ENCODE results near the gene PRDM12.
A peak's percentile ranks its signal among the peaks of the same experiment; 100 is the strongest.

The PRDM12 gene

DNA sequence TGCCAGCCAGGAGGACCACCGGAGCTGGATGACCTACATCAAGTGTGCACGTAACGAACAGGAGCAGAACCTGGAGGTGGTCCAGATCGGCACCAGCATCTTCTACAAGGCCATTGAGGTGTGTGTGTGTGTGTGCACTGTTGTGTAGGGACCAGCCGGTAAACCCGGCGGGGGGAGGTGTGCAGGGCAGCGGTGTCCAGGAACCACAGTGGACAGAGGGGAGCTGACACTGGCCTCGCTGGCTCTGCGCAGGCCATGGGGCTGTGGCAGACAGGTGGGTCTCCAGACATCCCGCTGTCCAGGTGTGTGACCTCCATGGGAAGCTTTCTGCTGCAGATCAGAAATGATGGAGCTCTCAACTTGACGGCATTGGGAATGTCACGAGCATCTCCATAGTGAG lies 3.8 kb downstream of the PRDM12 start:
- TF ChIP-seq MYC (IDR thresholded peaks at IDR 0.05; ENCODE audit: low read depth, low read length) = no peak
- TF ChIP-seq, protein P1, sequence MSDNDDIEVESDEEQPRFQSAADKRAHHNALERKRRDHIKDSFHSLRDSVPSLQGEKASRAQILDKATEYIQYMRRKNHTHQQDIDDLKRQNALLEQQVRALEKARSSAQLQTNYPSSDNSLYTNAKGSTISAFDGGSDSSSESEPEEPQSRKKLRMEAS (IDR thresholded peaks at IDR 0.05; ENCODE audit: low read depth, low read length) = no peak
- TF ChIP-seq POLR2A (IDR thresholded peaks at IDR 0.05; ENCODE audit: extremely low read depth, insufficient read length) = no peak
- TF ChIP-seq, protein P2, sequence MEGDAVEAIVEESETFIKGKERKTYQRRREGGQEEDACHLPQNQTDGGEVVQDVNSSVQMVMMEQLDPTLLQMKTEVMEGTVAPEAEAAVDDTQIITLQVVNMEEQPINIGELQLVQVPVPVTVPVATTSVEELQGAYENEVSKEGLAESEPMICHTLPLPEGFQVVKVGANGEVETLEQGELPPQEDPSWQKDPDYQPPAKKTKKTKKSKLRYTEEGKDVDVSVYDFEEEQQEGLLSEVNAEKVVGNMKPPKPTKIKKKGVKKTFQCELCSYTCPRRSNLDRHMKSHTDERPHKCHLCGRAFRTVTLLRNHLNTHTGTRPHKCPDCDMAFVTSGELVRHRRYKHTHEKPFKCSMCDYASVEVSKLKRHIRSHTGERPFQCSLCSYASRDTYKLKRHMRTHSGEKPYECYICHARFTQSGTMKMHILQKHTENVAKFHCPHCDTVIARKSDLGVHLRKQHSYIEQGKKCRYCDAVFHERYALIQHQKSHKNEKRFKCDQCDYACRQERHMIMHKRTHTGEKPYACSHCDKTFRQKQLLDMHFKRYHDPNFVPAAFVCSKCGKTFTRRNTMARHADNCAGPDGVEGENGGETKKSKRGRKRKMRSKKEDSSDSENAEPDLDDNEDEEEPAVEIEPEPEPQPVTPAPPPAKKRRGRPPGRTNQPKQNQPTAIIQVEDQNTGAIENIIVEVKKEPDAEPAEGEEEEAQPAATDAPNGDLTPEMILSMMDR (IDR thresholded peaks at IDR 0.05; ENCODE audit: low read depth, low read length) = no peak
- H3K4me3 ChIP-seq (ENCODE audit: low read depth, low read length) = no peak overlapping the region
- DNase-seq (ENCODE audit: low read depth) = no peak

DNA sequence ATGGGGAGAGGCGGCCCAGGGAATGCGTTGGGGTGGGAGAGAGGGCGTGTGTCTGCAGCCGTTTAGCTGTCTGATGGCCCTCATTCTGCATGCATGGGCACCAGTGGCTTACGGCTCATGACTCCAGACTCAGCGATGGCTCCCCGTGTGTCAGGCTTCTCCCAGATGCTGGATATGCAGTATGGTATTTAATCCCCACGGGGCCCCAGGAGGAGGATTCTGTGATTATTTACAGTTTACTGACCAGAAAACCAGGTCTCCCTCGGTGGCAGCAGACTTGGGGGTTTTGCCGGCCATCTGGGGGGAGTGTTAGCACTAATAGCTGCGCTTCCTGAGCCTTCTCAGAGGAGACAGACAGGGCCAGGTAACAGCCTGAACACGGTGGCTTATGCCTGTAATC lies 4.3 kb downstream of the PRDM12 start:
- H3K4me3 ChIP-seq (ENCODE audit: low read depth, low read length) = no peak overlapping the region
- TF ChIP-seq, protein P2 (IDR thresholded peaks at IDR 0.05; ENCODE audit: low read depth, low read length) = no peak
- TF ChIP-seq, protein P1 (IDR thresholded peaks at IDR 0.05; ENCODE audit: low read depth, low read length) = no peak
- TF ChIP-seq POLR2A (IDR thresholded peaks at IDR 0.05; ENCODE audit: extremely low read depth, insufficient read length) = no peak
- TF ChIP-seq MYC (IDR thresholded peaks at IDR 0.05; ENCODE audit: low read depth, low read length) = no peak
- DNase-seq (ENCODE audit: low read depth) = no peak

DNA sequence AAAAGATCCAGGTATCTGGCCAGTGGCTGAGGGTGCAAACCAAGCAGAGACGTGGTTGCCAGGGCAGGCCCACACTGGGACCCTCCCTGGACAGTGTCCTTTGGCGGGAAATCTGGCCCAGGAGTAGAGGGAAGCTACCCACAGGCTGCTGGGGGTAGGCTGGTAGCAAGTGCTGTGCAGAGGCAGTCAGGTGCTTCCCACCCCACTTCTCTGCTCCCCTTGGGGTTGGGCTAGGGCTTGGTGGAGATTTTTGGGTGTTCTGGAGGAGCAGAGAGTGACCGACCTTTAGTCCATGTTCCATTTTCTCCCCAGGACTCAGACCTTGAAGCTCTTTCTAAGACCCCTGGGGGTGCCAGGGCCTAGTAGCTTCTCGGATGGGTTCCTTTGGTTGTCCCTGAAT lies 5.6 kb downstream of the PRDM12 start:
- H3K4me3 ChIP-seq (ENCODE audit: low read depth, low read length) = no peak overlapping the region
- DNase-seq (ENCODE audit: low read depth) = no peak
- no peak for TF ChIP-seq MYC (IDR thresholded peaks at IDR 0.05; ENCODE audit: low read depth, low read length)
- TF ChIP-seq POLR2A (IDR thresholded peaks at IDR 0.05; ENCODE audit: extremely low read depth, insufficient read length) = no peak
- TF ChIP-seq, protein P2 (IDR thresholded peaks at IDR 0.05; ENCODE audit: low read depth, low read length) = no peak
- TF ChIP-seq, protein P1 (IDR thresholded peaks at IDR 0.05; ENCODE audit: low read depth, low read length) = no peak

DNA sequence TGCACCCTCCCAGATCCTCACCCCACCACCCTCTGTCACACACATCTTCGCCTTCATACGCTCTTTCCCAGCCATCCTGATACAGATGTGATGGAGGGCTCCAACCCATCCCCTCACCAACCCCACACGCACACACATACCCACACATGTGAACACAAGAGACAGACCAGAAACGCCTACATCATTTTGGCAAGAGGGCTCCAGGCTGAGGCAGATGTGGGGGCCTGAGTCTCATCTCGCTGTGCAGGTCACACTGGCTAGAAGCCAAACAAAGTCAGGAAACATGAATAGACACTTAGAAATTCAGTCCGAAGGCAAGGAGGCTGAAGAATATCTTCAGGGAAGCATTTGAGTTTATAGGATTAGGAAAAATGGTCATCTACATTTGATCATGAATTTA lies 6.2 kb downstream of the PRDM12 start:
- DNase-seq (ENCODE audit: low read depth) = no peak
- TF ChIP-seq MYC (IDR thresholded peaks at IDR 0.05; ENCODE audit: low read depth, low read length) (no peak), POLR2A (IDR thresholded peaks at IDR 0.05; ENCODE audit: extremely low read depth, insufficient read length) (no peak)
- TF ChIP-seq, protein P2 (IDR thresholded peaks at IDR 0.05; ENCODE audit: low read depth, low read length) = no peak
- TF ChIP-seq, protein P1 (IDR thresholded peaks at IDR 0.05; ENCODE audit: low read depth, low read length) = no peak
- H3K4me3 ChIP-seq (ENCODE audit: low read depth, low read length) = no peak overlapping the region

DNA sequence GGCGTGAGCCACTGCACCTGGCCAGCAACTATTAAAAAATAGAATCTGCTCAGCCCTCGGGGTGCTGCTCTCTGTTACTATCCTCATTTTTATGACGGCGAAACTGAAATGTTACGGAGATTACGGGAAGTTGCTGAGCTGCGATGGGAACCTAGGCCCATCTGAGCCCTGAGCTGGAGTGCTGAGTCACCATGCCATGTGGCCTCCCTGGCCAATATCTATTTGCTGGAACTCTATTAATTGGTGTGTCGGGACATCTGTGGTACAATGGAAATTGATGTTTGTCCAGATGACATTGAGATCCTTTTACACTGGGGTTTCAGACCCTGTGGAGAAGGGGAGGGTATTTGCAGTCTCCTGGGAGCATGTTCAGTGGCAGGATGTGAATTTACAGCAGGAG lies 8.1 kb downstream of the PRDM12 start:
- no peak for DNase-seq (ENCODE audit: low read depth)
- TF ChIP-seq POLR2A (IDR thresholded peaks at IDR 0.05; ENCODE audit: extremely low read depth, insufficient read length) = no peak
- peak; percentile 9; the same call in 1 of the 2 replicates for TF ChIP-seq MYC (IDR thresholded peaks at IDR 0.05; ENCODE audit: low read depth, low read length)
- TF ChIP-seq, protein P2 (IDR thresholded peaks at IDR 0.05; ENCODE audit: low read depth, low read length) = no peak
- TF ChIP-seq, protein P1 (IDR thresholded peaks at IDR 0.05; ENCODE audit: low read depth, low read length) = peak; percentile 13; the same call in 1 of the 2 replicates

More for the DNA sequence above, 8.1 kb downstream of the PRDM12 start:
- no peak overlapping the region for H3K4me3 ChIP-seq (ENCODE audit: low read depth, low read length)

Data from NB4 (cell line).